ENCODE measurements around the gene YY2.

DNA sequence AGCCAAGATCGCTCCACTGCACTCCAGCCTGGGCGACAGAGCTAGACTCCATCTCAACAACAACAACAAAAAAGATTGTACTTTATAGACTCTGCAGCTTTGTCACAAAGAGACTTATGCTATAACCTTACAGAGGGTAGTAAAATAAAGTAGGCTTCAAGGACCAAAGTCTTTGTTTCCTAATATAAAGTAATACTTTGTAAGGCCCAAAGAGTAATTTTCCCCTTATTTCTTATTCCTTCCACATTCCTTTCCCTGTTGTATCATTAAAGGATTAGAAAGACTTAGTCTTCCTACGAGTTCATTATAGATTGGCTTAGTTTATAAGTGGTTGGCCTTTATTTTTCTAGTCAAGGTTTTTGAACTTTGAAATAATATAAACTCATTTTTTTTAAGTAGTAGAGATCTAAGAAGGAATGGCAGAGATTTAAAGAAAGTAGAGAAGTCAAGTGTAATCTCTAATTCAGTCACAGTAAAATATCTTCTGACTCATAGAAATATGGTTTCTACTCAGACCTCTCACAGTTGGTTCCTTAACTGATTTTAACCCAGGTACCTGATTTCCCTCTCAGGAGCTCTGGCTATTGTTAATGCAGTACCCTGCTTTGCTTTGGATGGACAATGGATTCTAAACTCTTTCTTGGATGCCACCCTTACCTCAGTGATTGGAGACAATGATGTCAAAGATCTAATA is 26.2 kb downstream of the YY2 start:
- TF ChIP-seq, protein P1, sequence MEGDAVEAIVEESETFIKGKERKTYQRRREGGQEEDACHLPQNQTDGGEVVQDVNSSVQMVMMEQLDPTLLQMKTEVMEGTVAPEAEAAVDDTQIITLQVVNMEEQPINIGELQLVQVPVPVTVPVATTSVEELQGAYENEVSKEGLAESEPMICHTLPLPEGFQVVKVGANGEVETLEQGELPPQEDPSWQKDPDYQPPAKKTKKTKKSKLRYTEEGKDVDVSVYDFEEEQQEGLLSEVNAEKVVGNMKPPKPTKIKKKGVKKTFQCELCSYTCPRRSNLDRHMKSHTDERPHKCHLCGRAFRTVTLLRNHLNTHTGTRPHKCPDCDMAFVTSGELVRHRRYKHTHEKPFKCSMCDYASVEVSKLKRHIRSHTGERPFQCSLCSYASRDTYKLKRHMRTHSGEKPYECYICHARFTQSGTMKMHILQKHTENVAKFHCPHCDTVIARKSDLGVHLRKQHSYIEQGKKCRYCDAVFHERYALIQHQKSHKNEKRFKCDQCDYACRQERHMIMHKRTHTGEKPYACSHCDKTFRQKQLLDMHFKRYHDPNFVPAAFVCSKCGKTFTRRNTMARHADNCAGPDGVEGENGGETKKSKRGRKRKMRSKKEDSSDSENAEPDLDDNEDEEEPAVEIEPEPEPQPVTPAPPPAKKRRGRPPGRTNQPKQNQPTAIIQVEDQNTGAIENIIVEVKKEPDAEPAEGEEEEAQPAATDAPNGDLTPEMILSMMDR (IDR thresholded peaks at IDR 0.05): no peak
- no peak for TF ChIP-seq POLR2A (IDR thresholded peaks at IDR 0.05)

Measured in uterus (tissue), 2 donors.